Measurements from ENCODE around the gene RANBP10.
A peak's percentile ranks its signal among the peaks of the same experiment; 100 is the strongest.

The RANBP10 gene

GRCh38 chr16:67803894-67804293 lies 2.5 kb downstream of the RANBP10 start:
- H3K9me3 Mint-ChIP-seq = no peaks in the 10 kb centered on the region
- peak overlapping the region; percentile 59 for H3K4me3 Mint-ChIP-seq
- no peaks in the 10 kb centered on the region for H3K27me3 Mint-ChIP-seq
- peaks cover 58% of the 10 kb centered on the region for H3K4me1 Mint-ChIP-seq
- H3K27ac Mint-ChIP-seq = peak overlapping the region; percentile 8
- peaks cover 7% of the 10 kb centered on the region for H3K36me3 Mint-ChIP-seq

GRCh38 chr16:67801883-67802282 lies 4.5 kb downstream of the RANBP10 start:
- Mint-ChIP-seq H3K36me3 (peaks cover 11% of the 10 kb centered on the region), H3K27me3 (no peaks in the 10 kb centered on the region), H3K4me3 (peak overlapping the region; percentile 44), H3K9me3 (no peaks in the 10 kb centered on the region), H3K27ac (no peak overlapping the region), H3K4me1 (peaks cover 71% of the 10 kb centered on the region)

DNA sequence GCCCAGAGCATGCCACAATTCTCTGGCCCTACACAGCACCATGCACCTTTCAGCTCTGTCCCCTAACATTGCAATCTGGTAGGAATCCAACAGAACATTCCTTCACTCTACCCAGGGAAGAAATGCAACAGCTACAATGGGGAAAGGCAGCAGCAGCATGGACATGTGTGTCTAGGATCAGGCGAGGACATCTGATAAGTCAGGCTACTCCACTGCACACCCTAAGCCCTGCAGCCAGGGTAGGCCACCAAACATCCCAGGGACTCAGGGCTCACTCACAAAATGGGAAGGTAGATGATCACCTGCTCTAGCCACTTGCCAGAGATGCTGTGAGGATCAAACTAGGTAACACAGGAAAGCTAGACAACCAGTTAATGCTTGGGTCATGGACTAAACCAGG lies 5.1 kb downstream of the RANBP10 start:
- H3K4me1 Mint-ChIP-seq = peaks cover 77% of the 10 kb centered on the region
- peak overlapping the region; percentile 46 for H3K27ac Mint-ChIP-seq

DNA sequence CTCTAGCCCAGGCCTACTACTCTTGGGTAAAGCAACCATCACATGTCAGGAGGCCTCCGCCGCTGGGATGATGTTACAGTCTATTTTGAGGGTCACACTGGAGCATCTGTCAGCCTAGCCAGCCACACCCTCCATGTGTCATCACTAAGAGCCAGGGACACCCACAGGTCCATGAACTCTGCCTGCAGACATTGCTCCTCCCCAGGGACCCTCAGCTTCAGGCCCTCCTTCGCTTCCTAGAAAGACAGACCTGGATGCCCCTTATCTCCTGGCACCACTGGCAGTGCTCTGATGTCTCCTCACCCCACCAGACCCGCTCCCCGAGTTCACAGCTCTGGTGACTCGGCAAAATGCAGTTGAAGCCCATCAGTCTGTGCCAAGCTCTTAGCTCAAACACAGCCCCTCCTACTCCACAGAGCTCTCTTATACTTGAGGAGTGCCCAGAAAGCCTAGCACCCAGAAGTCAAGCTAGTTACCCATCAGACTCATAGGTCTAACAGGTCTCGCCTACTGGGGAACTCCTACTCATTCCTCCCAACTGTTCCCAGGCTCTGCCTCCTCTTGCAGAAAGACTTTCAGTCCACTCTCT lies 5.9 kb downstream of the RANBP10 start:
- H3K27ac Mint-ChIP-seq = peak overlapping the region; percentile 41
- H3K36me3 Mint-ChIP-seq = peaks cover 14% of the 10 kb centered on the region
- H3K27me3 Mint-ChIP-seq = no peaks in the 10 kb centered on the region
- no peaks in the 10 kb centered on the region for H3K9me3 Mint-ChIP-seq
- H3K4me3 Mint-ChIP-seq = peak overlapping the region; percentile 19
- H3K4me1 Mint-ChIP-seq = peaks cover 75% of the 10 kb centered on the region

More for the DNA sequence above, 5.1 kb downstream of the RANBP10 start:
- Mint-ChIP-seq H3K27me3 (no peaks in the 10 kb centered on the region), H3K4me3 (peak overlapping the region; percentile 44), H3K36me3 (peaks cover 14% of the 10 kb centered on the region), H3K9me3 (no peaks in the 10 kb centered on the region)

- H3K9me3 Mint-ChIP-seq = no peaks in the 10 kb centered on the region
- no peaks in the 10 kb centered on the region for H3K27me3 Mint-ChIP-seq
- peak overlapping the region; percentile 2 for H3K27ac Mint-ChIP-seq
- H3K36me3 Mint-ChIP-seq = peaks cover 10% of the 10 kb centered on the region
- H3K4me1 Mint-ChIP-seq = peaks cover 38% of the 10 kb centered on the region
- H3K4me3 Mint-ChIP-seq = no peak overlapping the region
Measured at GRCh38 chr16:67796099-67796718, 10.2 kb downstream of the RANBP10 start.

GRCh38 chr16:67790071-67790470 lies 16.3 kb downstream of the RANBP10 start:
- Mint-ChIP-seq H3K27ac (no peak overlapping the region), H3K9me3 (no peaks in the 10 kb centered on the region), H3K36me3 (peaks cover 2% of the 10 kb centered on the region), H3K4me1 (peaks cover 13% of the 10 kb centered on the region), H3K4me3 (no peak overlapping the region), H3K27me3 (no peaks in the 10 kb centered on the region)

DNA sequence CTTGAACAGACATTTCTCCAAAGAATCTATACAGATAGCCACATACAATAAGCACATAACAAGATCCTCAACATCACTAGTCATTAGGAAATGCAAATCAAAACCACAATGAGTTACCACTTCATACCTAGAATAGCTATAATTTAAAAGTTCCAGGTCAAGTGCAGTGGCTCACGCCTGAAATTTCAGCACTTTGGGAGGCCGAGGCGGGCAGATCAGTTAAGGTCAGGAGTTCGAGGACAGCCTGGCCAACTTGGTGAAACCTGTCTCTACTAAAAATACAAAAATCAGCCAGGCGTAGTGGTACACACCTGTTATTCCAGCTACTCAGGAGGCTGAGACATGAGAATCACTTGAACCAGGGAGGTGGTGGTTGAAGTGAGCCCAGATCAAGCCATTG lies 19.9 kb downstream of the RANBP10 start:
- Mint-ChIP-seq H3K4me3 (no peak overlapping the region), H3K27ac (no peak overlapping the region), H3K27me3 (no peaks in the 10 kb centered on the region), H3K36me3 (peaks cover 2% of the 10 kb centered on the region), H3K4me1 (peaks cover 21% of the 10 kb centered on the region), H3K9me3 (no peaks in the 10 kb centered on the region)

DNA sequence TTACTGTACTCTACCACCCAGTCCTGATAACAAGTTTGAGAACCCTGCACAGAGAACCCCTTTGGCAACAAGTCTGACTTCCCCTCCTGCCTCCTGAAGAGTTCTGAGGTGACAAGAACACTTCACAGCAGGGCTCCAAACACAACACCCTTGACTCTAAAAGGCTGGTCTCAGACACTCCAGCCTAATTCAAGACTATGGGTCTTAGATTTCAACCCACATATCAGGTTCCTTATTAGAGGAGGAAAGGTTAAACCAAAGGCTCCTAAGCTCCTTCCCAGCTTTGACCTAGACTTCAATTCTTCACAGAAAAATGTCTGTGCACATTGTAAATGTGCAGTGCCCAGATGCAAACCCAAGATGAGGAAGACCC lies 23.0 kb downstream of the RANBP10 start:
- Mint-ChIP-seq H3K36me3 (peaks cover 3% of the 10 kb centered on the region), H3K27ac (no peak overlapping the region), H3K9me3 (no peaks in the 10 kb centered on the region), H3K4me3 (no peak overlapping the region), H3K4me1 (peaks cover 36% of the 10 kb centered on the region), H3K27me3 (no peaks in the 10 kb centered on the region)

- peaks cover 36% of the 10 kb centered on the region for H3K4me1 Mint-ChIP-seq
- H3K27ac Mint-ChIP-seq = no peak overlapping the region
Measured at GRCh38 chr16:67782567-67783352, 23.6 kb downstream of the RANBP10 start.

GRCh38 chr16:67781565-67781921 lies 24.8 kb downstream of the RANBP10 start:
- Mint-ChIP-seq H3K9me3 (no peaks in the 10 kb centered on the region), H3K27ac (peak overlapping the region; percentile 80), H3K4me1 (peaks cover 37% of the 10 kb centered on the region), H3K36me3 (peaks cover 4% of the 10 kb centered on the region), H3K4me3 (peak overlapping the region; percentile 30), H3K27me3 (no peaks in the 10 kb centered on the region)

More at GRCh38 chr16:67782567-67783352, 23.6 kb downstream of the RANBP10 start:
- Mint-ChIP-seq H3K36me3 (peaks cover 3% of the 10 kb centered on the region), H3K9me3 (no peaks in the 10 kb centered on the region), H3K4me3 (no peak overlapping the region), H3K27me3 (no peaks in the 10 kb centered on the region)

DNA sequence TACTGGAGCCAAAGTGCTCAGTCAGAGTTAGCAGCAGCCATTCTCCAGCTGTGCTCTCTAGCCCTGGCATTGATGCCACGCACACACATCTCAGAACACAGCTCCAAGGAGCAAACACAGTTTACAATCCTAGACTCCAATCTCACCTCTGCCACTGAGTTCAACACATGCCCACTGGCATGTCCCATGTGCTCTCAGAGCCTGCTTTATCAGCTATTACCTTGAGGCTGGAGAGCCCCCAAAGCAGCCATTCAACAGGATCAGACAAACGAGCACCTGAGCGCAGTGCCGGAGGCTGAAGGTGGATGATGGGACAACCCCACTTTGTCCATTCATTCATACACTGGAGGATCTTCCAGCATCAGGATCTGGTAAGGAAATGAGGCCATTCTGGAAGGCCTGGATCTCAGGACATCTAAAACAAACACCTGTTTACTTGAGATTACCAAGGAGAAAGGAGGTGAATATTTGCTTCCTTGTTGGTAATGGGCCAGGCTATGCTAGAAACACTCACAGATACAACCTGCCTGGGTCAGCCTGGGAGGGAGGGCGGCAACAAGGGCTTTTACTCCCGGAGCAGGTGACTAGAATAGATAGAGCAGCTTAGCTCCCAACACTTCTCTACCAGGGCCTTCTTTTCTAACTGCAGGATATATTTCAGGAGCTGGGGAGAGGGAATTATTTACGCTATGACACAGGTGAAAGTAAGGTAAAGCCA lies 25.4 kb downstream of the RANBP10 start:
- H3K9me3 Mint-ChIP-seq = no peaks in the 10 kb centered on the region

GRCh38 chr16:67779256-67780014 lies 26.9 kb downstream of the RANBP10 start:
- no peaks in the 10 kb centered on the region for H3K27me3 Mint-ChIP-seq
- peaks cover 38% of the 10 kb centered on the region for H3K4me1 Mint-ChIP-seq
- H3K9me3 Mint-ChIP-seq = no peaks in the 10 kb centered on the region
- no peak overlapping the region for H3K4me3 Mint-ChIP-seq
- peaks cover 4% of the 10 kb centered on the region for H3K36me3 Mint-ChIP-seq
- no peak overlapping the region for H3K27ac Mint-ChIP-seq

More for the DNA sequence above, 25.4 kb downstream of the RANBP10 start:
- Mint-ChIP-seq H3K27me3 (no peaks in the 10 kb centered on the region), H3K4me3 (peak overlapping the region; percentile 30), H3K4me1 (peaks cover 34% of the 10 kb centered on the region), H3K36me3 (peaks cover 4% of the 10 kb centered on the region), H3K27ac (peak overlapping the region; percentile 80)

GRCh38 chr16:67775273-67775672 lies 31.1 kb downstream of the RANBP10 start:
- H3K4me1 Mint-ChIP-seq = peaks cover 26% of the 10 kb centered on the region
- H3K27me3 Mint-ChIP-seq = no peaks in the 10 kb centered on the region
- no peaks in the 10 kb centered on the region for H3K9me3 Mint-ChIP-seq
- H3K27ac Mint-ChIP-seq = no peak overlapping the region
- no peak overlapping the region for H3K4me3 Mint-ChIP-seq
- peaks cover 10% of the 10 kb centered on the region for H3K36me3 Mint-ChIP-seq

DNA sequence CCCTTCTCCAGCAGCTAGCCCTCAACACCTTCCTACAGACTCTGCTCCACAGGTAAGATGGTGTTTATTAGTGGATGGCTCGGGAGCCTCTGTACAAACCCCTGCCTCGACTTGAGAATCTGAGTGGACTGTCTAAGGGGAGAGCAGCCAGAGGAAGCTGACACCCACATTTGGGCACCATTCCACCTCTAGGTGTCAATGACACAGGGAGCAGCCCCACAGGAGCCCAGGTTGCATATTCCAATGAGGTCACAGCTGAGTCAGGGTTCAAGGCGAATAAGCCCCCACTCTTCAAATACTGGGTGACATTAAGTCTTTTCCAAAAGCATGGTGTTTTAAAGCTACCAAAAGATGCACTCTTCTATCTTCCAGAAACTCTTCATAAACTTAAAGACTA lies 31.9 kb downstream of the RANBP10 start:
- H3K36me3 Mint-ChIP-seq = peaks cover 14% of the 10 kb centered on the region
- no peak overlapping the region for H3K4me3 Mint-ChIP-seq
- H3K9me3 Mint-ChIP-seq = no peaks in the 10 kb centered on the region
- H3K27me3 Mint-ChIP-seq = no peaks in the 10 kb centered on the region
- H3K27ac Mint-ChIP-seq = no peak overlapping the region
- H3K4me1 Mint-ChIP-seq = peaks cover 18% of the 10 kb centered on the region

All from activated naive CD4-positive, alpha-beta T cell treated with anti-CD3 and anti-CD28 coated beads, Interleukin-2, amount 50 U/mL, for 24 hours (primary cell).